Activated CD4-positive, alpha-beta T cell treated with anti-CD3 and anti-CD28 coated beads for 36 hours (primary cell): ENCODE data around the gene PA2G4. TPM values are rescaled to one million over a fixed set of nuclear protein-coding genes. Genes with fewer than 3 reads are reported as not detected.

Experiments used
- ATAC-seq: fragments of 200-7000 bp; cut with Tn5 transposase; one replicate; pipeline ENCODE4 v1.10.0; 2021; ENCODE audit warnings: mild to moderate bottlenecking, moderate library complexity
- CTCF ChIA-PET: fragments of 350-600 bp; sonication (Branson Sonifier 250); formaldehyde crosslinking; loops from one replicate; lab custom pipeline; 2021; ENCODE audit warnings: antibody characterized with exemption; lab: Charles Lee
- POLR2A ChIA-PET: fragments of 350-600 bp; sonication (Branson Sonifier 250); formaldehyde crosslinking; loops from one replicate; lab custom pipeline; 2021; ENCODE audit warnings: antibody characterized with exemption, inconsistent platforms; lab: Charles Lee
- DNase-seq: peaks from one replicate; pipeline ENCODE4 v3.0.0-alpha.2; 2020
- H3K27ac Mint-ChIP-seq: one replicate; pipeline ENCODE4 v1.8.0; 2021; ENCODE audit warnings: mixed read lengths
- H3K27me3 Mint-ChIP-seq: one replicate; pipeline ENCODE4 v1.8.0; 2021; ENCODE audit warnings: mixed read lengths
- H3K36me3 Mint-ChIP-seq: one replicate; pipeline ENCODE4 v1.8.0; 2021; ENCODE audit warnings: low read depth, mixed read lengths
- H3K4me1 Mint-ChIP-seq: one replicate; pipeline ENCODE4 v1.8.0; 2021; ENCODE audit warnings: mixed read lengths
- H3K4me3 Mint-ChIP-seq: one replicate; pipeline ENCODE4 v1.8.0; 2021; ENCODE audit warnings: mild to moderate bottlenecking, moderate library complexity, mixed read lengths
- H3K9me3 Mint-ChIP-seq: one replicate; pipeline ENCODE4 v1.8.0; 2021; ENCODE audit warnings: low read depth, mixed read lengths
- intact Hi-C, 2 experiments: fragments of 100-400 bp; cut with DNase I in 1 of 2; cut with micrococcal nuclease in 1 of 2; formaldehyde crosslinking; loops; one replicate each; pipeline versions ENCODE4 v1.14.2 to v1.15.1; 2022 to 2024; cut with DNase I, micrococcal nuclease
- total RNA-seq, 2 experiments: library from RNA; stranded (reverse); gene quantifications; one replicate each; pipeline ENCODE4 v1.2.3, GENCODE V29; 2021

Gene PA2G4
- total RNA-seq, 2 experiments from 2014 or later: 446 to 695 TPM

- H3K4me3 Mint-ChIP-seq: no peak overlapping the region
- H3K36me3 Mint-ChIP-seq: peaks cover 84% of the 10 kb centered on the region
- H3K27me3 Mint-ChIP-seq: no peaks in the 10 kb centered on the region
- ChIA-PET POLR2A (no interaction called here), CTCF (interaction anchor here (1.1 kb wide), 1 partner anchor 10 kb away, joined by 5 read pairs; no protein-coding TSS in a partner anchor)
- H3K4me1 Mint-ChIP-seq: peaks cover 63% of the 10 kb centered on the region
- no peaks in the 10 kb centered on the region for H3K9me3 Mint-ChIP-seq
- ATAC-seq (no peak), DNase-seq (no peak)
- no peak overlapping the region for H3K27ac Mint-ChIP-seq
- intact Hi-C loops: no loop called here
Observed at GRCh38 chr12:56134897-56135296, 30.5 kb downstream of the PA2G4 start.

DNA sequence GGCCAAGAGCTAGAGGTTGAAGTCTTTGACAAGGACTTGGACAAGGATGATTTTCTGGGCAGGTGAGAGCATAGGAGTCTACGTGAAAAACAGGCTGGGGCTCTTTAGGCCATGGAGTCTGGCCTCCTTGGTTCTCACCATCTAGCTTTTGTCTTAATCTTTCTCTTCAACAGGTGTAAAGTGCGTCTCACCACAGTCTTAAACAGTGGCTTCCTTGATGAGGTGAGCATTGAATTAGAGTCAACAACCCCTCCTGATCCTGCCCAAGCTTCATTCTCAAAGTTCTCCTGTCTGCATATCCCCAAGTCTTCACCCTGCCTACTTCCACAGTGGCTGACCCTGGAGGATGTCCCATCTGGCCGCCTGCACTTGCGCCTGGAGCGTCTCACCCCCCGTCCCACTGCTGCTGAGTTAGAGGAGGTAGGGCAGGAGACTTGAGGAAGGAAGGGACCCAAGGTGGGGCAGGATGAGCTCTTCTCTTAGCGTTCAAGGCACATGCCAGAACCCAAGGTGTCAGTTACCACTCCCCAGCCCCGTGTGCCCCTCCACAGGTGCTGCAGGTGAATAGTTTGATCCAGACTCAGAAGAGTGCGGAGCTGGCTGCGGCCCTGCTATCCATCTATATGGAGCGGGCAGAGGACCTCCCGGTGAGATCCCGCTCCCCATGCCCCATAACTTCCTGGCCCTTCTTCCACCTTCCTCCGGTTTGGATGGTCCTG, 33.7 kb downstream of the PA2G4 start:
- Mint-ChIP-seq H3K4me1 (peaks cover 53% of the 10 kb centered on the region), H3K9me3 (no peaks in the 10 kb centered on the region), H3K27ac (peak overlapping the region; percentile 68), H3K4me3 (no peak overlapping the region), H3K27me3 (no peaks in the 10 kb centered on the region), H3K36me3 (peaks cover 78% of the 10 kb centered on the region)
- CTCF ChIA-PET: interaction anchor here (1.0 to 1.9 kb wide), 6 partner anchors 10 to 20 kb away, joined by 3 to 7 read pairs (median 4); partner anchors contain the start of genes ESYT1, MYL6B and ZC3H10
- POLR2A ChIA-PET: interaction anchor here (0.6 to 1.6 kb wide), 3 partner anchors 11 to 13 kb away, joined by 3 to 5 read pairs (median 5); partner anchors contain the start of gene ESYT1
- DNase-seq (no peak), ATAC-seq (no peak)
- intact Hi-C loops: no loop called here

- no peak for ATAC-seq
- Mint-ChIP-seq H3K27ac (peak overlapping the region; percentile 83), H3K36me3 (peaks cover 71% of the 10 kb centered on the region), H3K9me3 (no peaks in the 10 kb centered on the region), H3K27me3 (no peaks in the 10 kb centered on the region), H3K4me3 (no peak overlapping the region), H3K4me1 (peaks cover 42% of the 10 kb centered on the region)
- intact Hi-C loops: no loop called here
- ChIA-PET CTCF (interaction anchor here (0.7 to 2.0 kb wide), 4 partner anchors 10 to 157 kb away, joined by 3 to 6 read pairs (median 4); partner anchors contain the start of gene ESYT1), POLR2A (no interaction called here)
- no peak for DNase-seq
Observed at GRCh38 chr12:56141946-56142784, 37.8 kb downstream of the PA2G4 start.

DNA sequence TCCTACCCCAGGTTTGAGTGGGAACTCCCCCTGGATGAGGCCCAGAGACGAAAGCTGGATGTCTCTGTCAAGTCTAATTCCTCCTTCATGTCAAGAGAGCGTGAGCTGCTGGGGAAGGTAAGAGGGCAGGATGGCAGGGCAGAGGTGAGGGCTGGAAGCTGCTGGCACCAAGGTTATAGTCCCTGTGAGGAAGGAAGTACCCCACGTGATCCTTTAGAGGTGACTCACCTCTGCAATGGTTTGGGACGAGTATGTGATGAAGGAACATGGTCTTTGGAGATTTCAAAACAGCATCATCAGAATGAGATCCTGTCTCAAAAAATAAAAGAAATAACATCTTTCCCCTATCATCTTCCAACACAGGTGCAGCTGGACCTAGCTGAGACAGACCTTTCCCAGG, 38.9 kb downstream of the PA2G4 start:
- Mint-ChIP-seq H3K4me1 (peaks cover 31% of the 10 kb centered on the region), H3K36me3 (peaks cover 61% of the 10 kb centered on the region), H3K27ac (peak overlapping the region; percentile 83), H3K4me3 (no peak overlapping the region), H3K27me3 (no peaks in the 10 kb centered on the region), H3K9me3 (no peaks in the 10 kb centered on the region)
- CTCF ChIA-PET: interaction anchor here (0.7 to 2.0 kb wide), 5 partner anchors 15 to 493 kb away, joined by 3 to 4 read pairs (median 3); partner anchors contain the start of gene ESYT1
- peak; percentile 74 for ATAC-seq
- DNase-seq: no peak
- intact Hi-C loops: no loop called here
- POLR2A ChIA-PET: interaction anchor here (0.6 to 0.9 kb wide), 4 partner anchors 15 to 327 kb away, joined by 3 to 4 read pairs (median 3); partner anchors contain the start of gene ESYT1

DNA sequence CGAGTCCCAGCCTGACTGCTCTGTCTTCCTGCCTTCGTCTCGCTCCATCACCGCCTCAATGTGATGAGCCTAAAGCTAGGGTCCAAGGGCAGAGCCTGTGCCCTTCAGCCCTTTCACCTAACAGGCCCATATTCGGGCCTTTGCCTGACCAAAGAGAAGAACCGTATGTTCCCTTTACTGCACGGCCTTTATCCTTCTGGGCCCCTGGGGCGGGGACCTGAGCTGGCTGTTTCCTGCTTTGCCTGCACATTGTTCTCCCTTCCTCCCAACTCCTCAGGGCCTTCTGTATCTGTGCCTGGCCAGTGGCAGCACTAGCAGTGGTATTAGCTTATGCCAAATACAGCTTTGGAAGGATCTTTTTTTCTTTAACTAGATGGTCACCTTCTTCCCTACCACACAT, 39.5 kb downstream of the PA2G4 start:
- no peak overlapping the region for H3K4me3 Mint-ChIP-seq
- POLR2A ChIA-PET: interaction anchor here (0.6 kb wide), 1 partner anchor 29 kb away, joined by 3 read pairs; no protein-coding TSS in a partner anchor
- no peaks in the 10 kb centered on the region for H3K9me3 Mint-ChIP-seq
- DNase-seq (no peak), ATAC-seq (no peak)
- intact Hi-C loops: no loop called here
- H3K27ac Mint-ChIP-seq: peak overlapping the region; percentile 32
- H3K27me3 Mint-ChIP-seq: no peaks in the 10 kb centered on the region
- H3K4me1 Mint-ChIP-seq: peaks cover 25% of the 10 kb centered on the region
- CTCF ChIA-PET: interaction anchor here (0.6 to 1.2 kb wide), 6 partner anchors 16 to 492 kb away, joined by 3 read pairs; partner anchors contain the start of gene ESYT1
- H3K36me3 Mint-ChIP-seq: peaks cover 54% of the 10 kb centered on the region

GRCh38 chr12:56145217-56145616, 40.9 kb downstream of the PA2G4 start:
- Mint-ChIP-seq H3K9me3 (no peaks in the 10 kb centered on the region), H3K36me3 (peaks cover 43% of the 10 kb centered on the region), H3K4me3 (no peak overlapping the region), H3K4me1 (peaks cover 26% of the 10 kb centered on the region), H3K27me3 (no peaks in the 10 kb centered on the region), H3K27ac (peak overlapping the region; percentile 31)
- ChIA-PET CTCF (no interaction called here), POLR2A (no interaction called here)
- intact Hi-C loops: no loop called here
- DNase-seq (no peak), ATAC-seq (no peak)

- POLR2A ChIA-PET: no interaction called here
- H3K4me1 Mint-ChIP-seq: peaks cover 31% of the 10 kb centered on the region
- H3K4me3 Mint-ChIP-seq: no peak overlapping the region
- H3K36me3 Mint-ChIP-seq: peaks cover 32% of the 10 kb centered on the region
- H3K27ac Mint-ChIP-seq: peak overlapping the region; percentile 9
- H3K27me3 Mint-ChIP-seq: no peaks in the 10 kb centered on the region
- no peak for ATAC-seq
- CTCF ChIA-PET: interaction anchor here (0.7 to 1.1 kb wide), 2 partner anchors 30 to 112 kb away, joined by 3 read pairs; partner anchors contain the start of gene RPL41
- intact Hi-C loops: no loop called here
- no peak for DNase-seq
- no peaks in the 10 kb centered on the region for H3K9me3 Mint-ChIP-seq
Observed at GRCh38 chr12:56146492-56147460, 42.4 kb downstream of the PA2G4 start.

GRCh38 chr12:56150563-56150962, 46.2 kb downstream of the PA2G4 start:
- H3K27ac Mint-ChIP-seq: peak overlapping the region; percentile 99

GRCh38 chr12:56151672-56152131, 47.3 kb downstream of the PA2G4 start:
- H3K4me3 Mint-ChIP-seq: peak overlapping the region; percentile 88
- peak overlapping the region; percentile 99 for H3K27ac Mint-ChIP-seq
- ATAC-seq (peak; percentile 69), DNase-seq (peak; percentile 86)
- CTCF ChIA-PET: interaction anchor here (0.5 to 2.0 kb wide), 15 partner anchors 9 to 405 kb away, joined by 3 to 18 read pairs (median 5); partner anchors contain the start of genes ESYT1, SMARCC2 and ZC3H10
- peaks cover 7% of the 10 kb centered on the region for H3K36me3 Mint-ChIP-seq
- no peaks in the 10 kb centered on the region for H3K27me3 Mint-ChIP-seq
- intact Hi-C loops: loop anchor here (1.0 to 10.0 kb wide), 15 partner anchors 23 to 933 kb away; partner anchors contain the start of genes ESYT1 (in 2 of the 2), PA2G4 (in 2 of the 2), SMARCC2 (in 2 of the 2) and ANKRD52 (in 1 of the 2)
- no peaks in the 10 kb centered on the region for H3K9me3 Mint-ChIP-seq
- H3K4me1 Mint-ChIP-seq: peaks cover 23% of the 10 kb centered on the region
- POLR2A ChIA-PET: interaction anchor here (0.5 to 1.9 kb wide), 6 partner anchors 9 to 39 kb away, joined by 3 to 13 read pairs (median 5); partner anchors contain the start of genes ESYT1, RPL41 and ZC3H10

More at GRCh38 chr12:56150563-56150962, 46.2 kb downstream of the PA2G4 start:
- Mint-ChIP-seq H3K9me3 (no peaks in the 10 kb centered on the region), H3K27me3 (no peaks in the 10 kb centered on the region), H3K4me1 (peaks cover 23% of the 10 kb centered on the region), H3K4me3 (peak overlapping the region; percentile 88), H3K36me3 (peaks cover 4% of the 10 kb centered on the region)
- intact Hi-C loops: loop anchor here (5.0 to 10.0 kb wide), 2 partner anchors 37 to 934 kb away; partner anchors contain the start of genes NAB2 (in 1 of the 2) and SMARCC2 (in 1 of the 2)
- ATAC-seq (no peak), DNase-seq (no peak)
- CTCF ChIA-PET: interaction anchor here (1.0 to 2.0 kb wide), 5 partner anchors 11 to 31 kb away, joined by 3 to 18 read pairs (median 6); partner anchors contain the start of gene ESYT1
- POLR2A ChIA-PET: interaction anchor here (0.5 to 1.9 kb wide), 5 partner anchors 13 to 533 kb away, joined by 3 to 13 read pairs (median 5); partner anchors contain the start of gene ESYT1
